HL-60 (cell line): ENCODE results near the gene PPIE.

ENCODE experiments used
- DNase-seq, 2 experiments: peaks; one replicate each; pipeline ENCODE4 v3.0.0-alpha.2; 2010 to 2020; ENCODE audit warnings: low read depth in 1 of 2, low spot score in 1 of 2
- H3K27ac ChIP-seq: fragments of 250-450 bp; sonication (Bioruptor Pico); replicated peaks from 2 replicates; pipeline ENCODE4 v1.5.1; 2020; ENCODE audit warnings: mild to moderate bottlenecking, moderate library complexity
- H3K27me3 ChIP-seq: fragments of 250-450 bp; sonication (Bioruptor Pico); 2 replicates; pipeline ENCODE4 v1.5.1; 2021; ENCODE audit warnings: mild to moderate bottlenecking, moderate library complexity; ENCODE audit not compliant: insufficient read depth, poor library complexity, severe bottlenecking
- H3K4me3 ChIP-seq: replicated peaks from 2 replicates; pipeline ENCODE4 v1.5.1; 2011; ENCODE audit warnings: mild to moderate bottlenecking, control low read depth, low read length; ENCODE audit not compliant: insufficient read depth
- CTCF ChIP-seq: IDR thresholded peaks from one replicate; pipeline ENCODE4 v1.5.1; 2011; ENCODE audit warnings: low read length, control low read depth, inconsistent platforms; ENCODE audit not compliant: insufficient read depth
- GABPA ChIP-seq: IDR thresholded peaks from 2 replicates; pipeline ENCODE4 v1.6.1; 2012; ENCODE audit warnings: low read depth
- POLR2AphosphoS5 ChIP-seq: IDR thresholded peaks from 2 replicates; pipeline ENCODE4 v1.6.1; 2012; ENCODE audit warnings: low read depth
- REST ChIP-seq: IDR thresholded peaks from 2 replicates; pipeline ENCODE4 v1.6.1; 2012; ENCODE audit warnings: low read depth; ENCODE audit not compliant: insufficient replicate concordance
- SPI1 ChIP-seq: IDR thresholded peaks from 2 replicates; pipeline ENCODE4 v1.6.1; 2012; ENCODE audit warnings: low read depth, mild to moderate bottlenecking, borderline replicate concordance

Gene PPIE

DNA sequence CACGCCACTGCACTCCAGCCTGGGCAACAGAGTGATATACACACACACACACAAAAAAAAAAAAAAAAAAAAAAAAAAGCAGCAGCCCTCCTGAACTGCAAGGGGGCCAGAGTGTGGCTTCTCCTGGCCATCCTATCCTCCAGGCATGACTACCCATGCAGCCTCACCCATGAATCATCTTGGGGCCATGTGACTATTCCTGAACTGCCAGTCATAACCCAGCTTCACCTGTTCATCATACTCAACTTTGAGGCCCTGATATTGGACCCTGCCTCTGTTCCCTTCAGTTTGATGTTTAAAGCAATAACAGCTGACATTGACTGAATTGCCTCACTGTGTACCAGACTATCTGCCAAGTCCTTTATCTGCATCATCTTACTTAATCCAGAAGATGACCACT lies 44.7 kb upstream of the PPIE start:
- Histone ChIP-seq H3K27ac (no peak overlapping the region), H3K27me3 (peaks cover 45% of the 10 kb centered on the region), H3K4me3 (no peak overlapping the region)
- TF ChIP-seq GABPA, result no peak
- no peak for TF ChIP-seq POLR2AphosphoS5
- TF ChIP-seq SPI1, result no peak
- no peak for TF ChIP-seq REST
- no peak for TF ChIP-seq CTCF
- no peak for DNase-seq

DNA sequence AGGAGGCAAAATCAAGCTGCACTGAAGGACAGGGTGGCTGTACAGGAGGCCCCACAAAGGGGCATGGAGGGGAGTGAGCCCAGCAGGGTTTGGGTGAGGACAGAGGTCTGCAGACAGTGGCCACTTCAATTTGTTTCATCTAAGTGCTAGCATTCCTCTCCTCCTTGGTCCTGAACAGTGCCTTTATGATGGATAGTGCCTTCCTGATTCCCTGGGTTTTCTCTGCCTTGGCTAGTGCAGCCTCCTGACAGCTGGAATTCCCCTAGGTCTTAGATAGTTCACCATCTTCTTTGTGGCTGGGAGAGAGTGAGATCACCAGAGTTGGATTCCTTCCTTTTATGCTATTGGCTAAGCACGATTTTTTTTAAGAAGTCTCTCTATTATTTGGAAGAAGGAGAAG lies 43.7 kb upstream of the PPIE start:
- no peak for TF ChIP-seq CTCF
- TF ChIP-seq GABPA, result no peak
- DNase-seq, result no peak
- Histone ChIP-seq H3K27me3 (peaks cover 42% of the 10 kb centered on the region), H3K27ac (no peak overlapping the region), H3K4me3 (no peak overlapping the region)

DNA sequence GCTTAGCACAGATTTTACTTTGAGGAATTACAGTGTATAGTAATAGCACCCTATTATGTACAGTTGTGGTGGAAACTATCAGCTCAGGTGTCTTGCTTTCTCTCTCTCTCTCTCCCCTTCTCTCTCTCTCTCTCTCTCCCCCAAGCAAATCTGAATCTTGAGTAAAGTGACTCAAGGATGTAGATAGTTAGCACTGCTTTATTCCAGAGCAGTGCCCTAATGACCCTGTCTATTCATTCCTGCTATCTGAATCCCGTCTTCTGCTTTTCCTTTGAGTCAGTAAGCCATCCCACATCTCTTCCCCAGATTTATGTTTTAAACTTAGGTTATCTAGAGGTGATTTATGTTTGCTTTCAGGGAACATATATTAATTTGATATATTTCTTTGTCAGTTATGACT lies 42.2 kb upstream of the PPIE start:
- H3K4me3 ChIP-seq, result no peak overlapping the region
- H3K27ac ChIP-seq, result no peak overlapping the region
- H3K27me3 ChIP-seq, result peaks cover 28% of the 10 kb centered on the region
- DNase-seq, result no peak
- TF ChIP-seq SPI1, result no peak
- no peak for TF ChIP-seq GABPA
- no peak for TF ChIP-seq POLR2AphosphoS5
- no peak for TF ChIP-seq REST
- TF ChIP-seq CTCF, result no peak

DNA sequence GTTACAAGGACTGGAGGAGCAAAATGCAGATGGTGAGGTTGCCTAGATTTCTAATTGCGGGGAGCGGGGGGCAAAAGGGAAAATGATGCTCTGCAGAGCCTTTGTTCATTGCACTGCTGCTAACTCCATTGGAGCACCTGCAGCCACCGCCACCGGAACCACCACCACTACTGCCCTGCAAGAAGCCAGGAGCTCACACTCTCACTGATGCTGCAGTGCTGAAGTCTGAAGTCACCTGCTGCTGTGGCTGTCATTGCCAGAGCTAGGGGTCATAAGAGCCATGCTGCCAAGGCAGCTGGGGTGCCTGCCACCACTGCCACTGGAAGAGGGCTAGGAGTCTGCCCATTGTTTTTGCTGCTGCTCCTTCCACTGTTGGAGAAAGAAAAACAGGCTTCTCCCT lies 40.1 kb upstream of the PPIE start:
- DNase-seq, result no peak
- TF ChIP-seq GABPA (no peak), REST (no peak), POLR2AphosphoS5 (no peak), CTCF (no peak), SPI1 (no peak)
- Histone ChIP-seq H3K27ac (no peak overlapping the region), H3K4me3 (no peak overlapping the region), H3K27me3 (peaks cover 8% of the 10 kb centered on the region)
